GM12873 (cell line): ENCODE data around the gene SYTL5.

Experiments
- TF ChIP-seq, protein P1 (sequence below): IDR thresholded peaks from 2 replicates; pipeline ENCODE4 v1.5.1; 2012; ENCODE audit warnings: low read depth, mild to moderate bottlenecking, moderate library complexity, low read length, control low read depth; ENCODE audit not compliant: insufficient read depth; ENCODE audit errors: missing control alignments

Gene SYTL5

DNA sequence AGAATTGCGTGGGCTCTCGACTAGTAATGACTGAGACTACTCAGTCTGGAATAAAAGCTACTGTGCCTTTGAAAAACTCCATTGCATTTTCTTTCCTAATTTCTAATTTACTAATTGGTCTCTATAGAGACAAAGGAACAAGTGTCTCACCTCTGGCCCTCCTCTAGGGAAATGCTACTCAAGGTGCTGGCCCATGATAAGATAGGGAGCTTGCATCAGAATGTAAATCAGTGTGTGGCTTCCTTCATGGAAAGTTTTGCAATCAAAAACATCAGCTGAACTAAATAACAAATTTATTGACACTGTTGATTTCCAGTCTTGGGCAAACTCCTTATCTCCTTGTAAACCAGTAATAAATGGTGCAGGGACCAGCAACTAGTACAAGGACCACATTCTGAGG is 132.5 kb downstream of the SYTL5 start:
- TF ChIP-seq, protein P1, sequence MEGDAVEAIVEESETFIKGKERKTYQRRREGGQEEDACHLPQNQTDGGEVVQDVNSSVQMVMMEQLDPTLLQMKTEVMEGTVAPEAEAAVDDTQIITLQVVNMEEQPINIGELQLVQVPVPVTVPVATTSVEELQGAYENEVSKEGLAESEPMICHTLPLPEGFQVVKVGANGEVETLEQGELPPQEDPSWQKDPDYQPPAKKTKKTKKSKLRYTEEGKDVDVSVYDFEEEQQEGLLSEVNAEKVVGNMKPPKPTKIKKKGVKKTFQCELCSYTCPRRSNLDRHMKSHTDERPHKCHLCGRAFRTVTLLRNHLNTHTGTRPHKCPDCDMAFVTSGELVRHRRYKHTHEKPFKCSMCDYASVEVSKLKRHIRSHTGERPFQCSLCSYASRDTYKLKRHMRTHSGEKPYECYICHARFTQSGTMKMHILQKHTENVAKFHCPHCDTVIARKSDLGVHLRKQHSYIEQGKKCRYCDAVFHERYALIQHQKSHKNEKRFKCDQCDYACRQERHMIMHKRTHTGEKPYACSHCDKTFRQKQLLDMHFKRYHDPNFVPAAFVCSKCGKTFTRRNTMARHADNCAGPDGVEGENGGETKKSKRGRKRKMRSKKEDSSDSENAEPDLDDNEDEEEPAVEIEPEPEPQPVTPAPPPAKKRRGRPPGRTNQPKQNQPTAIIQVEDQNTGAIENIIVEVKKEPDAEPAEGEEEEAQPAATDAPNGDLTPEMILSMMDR = no peak

DNA sequence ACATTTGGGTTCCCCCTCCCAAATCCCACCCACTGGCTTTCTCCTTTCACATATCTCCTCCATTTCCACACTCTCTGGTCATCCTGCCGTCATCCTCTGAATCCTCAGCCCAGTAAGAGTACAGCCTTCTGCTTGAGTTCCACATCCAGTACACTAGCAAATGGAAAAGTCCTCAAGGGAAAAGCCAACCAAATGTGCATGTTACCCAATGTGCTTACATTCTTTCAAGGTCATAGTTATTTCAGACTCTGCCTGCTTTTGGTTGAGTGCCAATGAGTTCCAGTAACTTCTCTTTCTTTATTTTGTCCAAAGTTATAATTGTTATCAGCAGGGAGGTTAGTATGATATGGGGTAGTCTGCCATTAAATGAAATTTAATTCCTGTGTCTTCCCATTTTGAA is 136.3 kb downstream of the SYTL5 start:
- TF ChIP-seq, protein P1 = no peak

DNA sequence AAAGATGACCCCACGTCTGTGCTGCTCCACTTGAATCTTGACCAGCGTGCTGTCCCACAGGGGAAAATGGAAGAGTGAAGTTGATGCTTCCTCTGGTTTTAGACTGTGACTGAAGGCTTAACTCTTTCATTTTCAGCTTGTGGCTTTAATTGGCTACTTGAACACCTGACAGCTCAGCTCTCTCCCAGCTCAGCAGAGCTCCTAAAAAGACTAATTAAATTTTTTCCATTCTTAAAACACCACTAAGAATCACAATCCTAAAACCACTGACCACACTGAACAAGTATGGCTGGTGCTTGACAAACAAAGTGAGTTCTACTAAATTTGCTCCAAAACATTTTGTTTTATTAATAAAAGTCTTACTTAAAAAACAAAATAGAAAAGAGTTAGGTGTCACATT is 142.7 kb downstream of the SYTL5 start:
- TF ChIP-seq, protein P1 = no peak

DNA sequence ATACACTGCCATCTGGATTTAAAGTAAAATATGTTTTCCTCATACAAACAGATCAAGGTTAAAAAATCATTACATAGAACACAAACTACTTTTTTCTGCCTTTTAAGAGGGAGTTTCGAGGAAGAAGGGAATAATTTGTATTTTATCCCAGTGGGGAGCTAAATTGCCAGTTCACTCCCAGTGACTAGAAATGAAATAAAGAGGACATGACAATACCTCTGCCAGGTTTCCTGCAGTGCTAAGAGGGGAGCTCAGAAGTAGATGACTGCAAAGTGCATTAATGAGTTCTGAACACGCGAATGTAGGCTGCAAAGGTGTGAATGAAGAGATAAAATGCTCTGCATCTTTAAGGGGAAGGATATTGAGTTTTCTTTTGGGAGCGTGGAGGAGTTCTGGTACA is 144.6 kb downstream of the SYTL5 start:
- TF ChIP-seq, protein P1 = no peak

DNA sequence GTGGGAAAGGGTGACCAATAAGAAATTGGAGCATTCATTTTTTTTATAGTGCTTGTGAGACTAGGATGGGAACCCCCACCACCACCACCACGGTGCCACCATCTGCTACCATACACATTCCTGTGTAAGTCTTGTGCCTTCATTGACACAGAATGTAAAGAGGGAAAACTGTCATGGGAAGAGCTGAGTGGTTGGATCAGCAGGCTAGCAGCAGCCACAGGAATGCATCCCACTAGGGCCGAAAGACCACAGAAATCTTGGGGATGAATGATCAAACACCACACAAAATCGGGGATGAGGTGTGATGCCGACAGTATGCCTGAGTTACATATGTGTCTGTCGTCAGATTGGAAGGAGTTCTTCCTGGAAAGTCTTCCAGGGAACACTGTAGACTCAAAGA is 145.1 kb downstream of the SYTL5 start:
- TF ChIP-seq, protein P1 = no peak

DNA sequence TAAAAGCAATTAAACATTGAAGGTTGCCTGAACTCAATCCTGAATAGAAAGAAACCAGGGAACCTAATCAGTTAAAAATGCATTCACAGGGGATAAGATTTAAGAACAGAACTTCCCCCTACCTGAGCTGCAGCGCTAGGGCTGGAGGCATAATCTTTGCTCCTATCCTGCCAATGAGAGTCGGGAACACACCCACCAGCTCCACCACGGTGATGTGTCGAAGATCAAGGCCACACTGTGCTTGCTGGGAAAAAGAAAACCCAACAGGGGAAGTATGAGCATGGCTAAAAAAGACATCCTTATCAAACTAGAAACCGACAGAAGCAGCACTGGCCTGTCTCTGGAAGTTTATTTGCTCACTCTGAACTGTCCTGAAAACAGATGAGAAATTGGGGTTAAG is 148.0 kb downstream of the SYTL5 start:
- TF ChIP-seq, protein P1 = no peak

DNA sequence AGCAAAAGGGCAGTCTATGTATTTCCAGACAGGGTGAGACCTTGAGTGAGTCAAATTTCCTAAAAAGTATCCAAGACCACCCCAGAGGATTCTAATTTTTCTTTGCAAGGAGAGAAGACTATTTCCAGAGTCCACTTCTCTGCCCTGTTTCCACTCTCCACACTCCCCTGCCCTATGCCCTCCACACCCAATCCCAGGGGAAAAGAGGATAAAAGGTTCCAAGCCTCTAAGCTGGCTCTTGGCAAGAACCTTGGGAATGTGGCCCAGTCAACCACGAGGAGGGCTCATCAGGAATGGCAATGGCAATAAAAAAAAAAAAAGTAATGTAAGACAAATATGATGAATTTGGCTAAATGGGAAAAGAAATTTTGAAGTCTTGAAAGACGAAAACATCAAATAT is 148.5 kb downstream of the SYTL5 start:
- TF ChIP-seq, protein P1 = no peak
